Endothelial cell of umbilical vein (primary cell): ENCODE results near the gene FAM186B.

Experiments
- EZH2 ChIP-seq: IDR thresholded peaks from 2 replicates; pipeline ENCODE4 v1.6.1; 2012; ENCODE audit warnings: borderline replicate concordance, low read depth, mild to moderate bottlenecking, moderate library complexity, low read length, inconsistent platforms; ENCODE audit not compliant: severe bottlenecking
- FOS ChIP-seq: IDR thresholded peaks from 2 replicates; pipeline ENCODE4 v1.6.1; 2011; ENCODE audit warnings: mild to moderate bottlenecking, low read length, moderate library complexity, borderline replicate concordance; ENCODE audit not compliant: insufficient read depth
- JUN ChIP-seq: IDR thresholded peaks from 2 replicates; pipeline ENCODE4 v1.6.1; 2011; ENCODE audit warnings: borderline replicate concordance, low read depth; ENCODE audit not compliant: insufficient read length, insufficient read depth
- MYC ChIP-seq: IDR thresholded peaks from one replicate; pipeline ENCODE4 v1.6.1; 2011; ENCODE audit warnings: mild to moderate bottlenecking, low read depth, low read length
- POLR2A ChIP-seq: IDR thresholded peaks from 2 replicates; pipeline ENCODE4 v1.6.1; 2012; ENCODE audit warnings: low read depth, mild to moderate bottlenecking, control low read depth, low read length
- POLR2AphosphoS5 ChIP-seq: IDR thresholded peaks from 2 replicates; pipeline ENCODE4 v1.6.1; 2012; ENCODE audit warnings: low read depth, mild to moderate bottlenecking, control low read depth, low read length, moderate library complexity; ENCODE audit not compliant: insufficient read depth
- TF ChIP-seq, protein P1 (sequence below), 2 donors: IDR thresholded peaks; 1 replicate in 1 of 2; 2 replicates in 1 of 2; pipeline ENCODE4 v1.5.1; 2011; ENCODE audit warnings: low read length in 2 of 2, mild to moderate bottlenecking in 2 of 2, moderate library complexity in 2 of 2, control low read depth in 1 of 2, inconsistent platforms in 1 of 2, low read depth in 1 of 2; ENCODE audit not compliant: insufficient read depth in 1 of 2; ENCODE audit errors: extremely low read depth in 1 of 2
- TF ChIP-seq, protein P2 (sequence below): IDR thresholded peaks from 2 replicates; pipeline ENCODE4 v1.6.1; 2011; ENCODE audit not compliant: insufficient read depth, insufficient read length

GRCh38 chr12:49559011-49559675 lies 46.3 kb downstream of the FAM186B start:
- TF ChIP-seq FOS: no peak
- TF ChIP-seq, protein P1, sequence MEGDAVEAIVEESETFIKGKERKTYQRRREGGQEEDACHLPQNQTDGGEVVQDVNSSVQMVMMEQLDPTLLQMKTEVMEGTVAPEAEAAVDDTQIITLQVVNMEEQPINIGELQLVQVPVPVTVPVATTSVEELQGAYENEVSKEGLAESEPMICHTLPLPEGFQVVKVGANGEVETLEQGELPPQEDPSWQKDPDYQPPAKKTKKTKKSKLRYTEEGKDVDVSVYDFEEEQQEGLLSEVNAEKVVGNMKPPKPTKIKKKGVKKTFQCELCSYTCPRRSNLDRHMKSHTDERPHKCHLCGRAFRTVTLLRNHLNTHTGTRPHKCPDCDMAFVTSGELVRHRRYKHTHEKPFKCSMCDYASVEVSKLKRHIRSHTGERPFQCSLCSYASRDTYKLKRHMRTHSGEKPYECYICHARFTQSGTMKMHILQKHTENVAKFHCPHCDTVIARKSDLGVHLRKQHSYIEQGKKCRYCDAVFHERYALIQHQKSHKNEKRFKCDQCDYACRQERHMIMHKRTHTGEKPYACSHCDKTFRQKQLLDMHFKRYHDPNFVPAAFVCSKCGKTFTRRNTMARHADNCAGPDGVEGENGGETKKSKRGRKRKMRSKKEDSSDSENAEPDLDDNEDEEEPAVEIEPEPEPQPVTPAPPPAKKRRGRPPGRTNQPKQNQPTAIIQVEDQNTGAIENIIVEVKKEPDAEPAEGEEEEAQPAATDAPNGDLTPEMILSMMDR (IDR thresholded peaks at IDR 0.05; ENCODE audit: extremely low read depth in 1 of 2, insufficient read depth in 1 of 2, low read depth in 1 of 2, low read length in 2 of 2): no peak
- no peak for TF ChIP-seq MYC
- no peak for TF ChIP-seq EZH2
- no peak for TF ChIP-seq POLR2A
- no peak for TF ChIP-seq POLR2AphosphoS5
- TF ChIP-seq, protein P2, sequence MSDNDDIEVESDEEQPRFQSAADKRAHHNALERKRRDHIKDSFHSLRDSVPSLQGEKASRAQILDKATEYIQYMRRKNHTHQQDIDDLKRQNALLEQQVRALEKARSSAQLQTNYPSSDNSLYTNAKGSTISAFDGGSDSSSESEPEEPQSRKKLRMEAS: no peak
- no peak for TF ChIP-seq JUN
